Fibroblast of the aortic adventitia (primary cell): ENCODE data around the gene NAGS. TPM values are rescaled to one million over a fixed set of nuclear protein-coding genes. Genes with fewer than 3 reads are reported as not detected.

Source experiments
- DNase-seq: peaks from one replicate; pipeline ENCODE4 v3.0.0-alpha.2; 2010; ENCODE audit warnings: low read depth
- H3K4me3 ChIP-seq: 2 replicates; pipeline ENCODE4 v1.5.1; 2011; ENCODE audit warnings: low read depth, mild to moderate bottlenecking, control low read depth, low read length, moderate library complexity
- total RNA-seq: library from RNA; depleted of rRNA; stranded (reverse); fragments of >200 nt; gene quantifications from 2 replicates; pipeline ENCODE4 v1.2.3, GENCODE V29; 2012; ENCODE audit warnings: low replicate concordance
- TF ChIP-seq, protein P1 (sequence below): IDR thresholded peaks from 2 replicates; pipeline ENCODE4 v1.5.1; 2011; ENCODE audit warnings: mild to moderate bottlenecking, low read length, control low read depth, inconsistent platforms; ENCODE audit not compliant: insufficient read depth

The NAGS gene
- total RNA-seq, 1 donor, result 2.5 TPM

DNA sequence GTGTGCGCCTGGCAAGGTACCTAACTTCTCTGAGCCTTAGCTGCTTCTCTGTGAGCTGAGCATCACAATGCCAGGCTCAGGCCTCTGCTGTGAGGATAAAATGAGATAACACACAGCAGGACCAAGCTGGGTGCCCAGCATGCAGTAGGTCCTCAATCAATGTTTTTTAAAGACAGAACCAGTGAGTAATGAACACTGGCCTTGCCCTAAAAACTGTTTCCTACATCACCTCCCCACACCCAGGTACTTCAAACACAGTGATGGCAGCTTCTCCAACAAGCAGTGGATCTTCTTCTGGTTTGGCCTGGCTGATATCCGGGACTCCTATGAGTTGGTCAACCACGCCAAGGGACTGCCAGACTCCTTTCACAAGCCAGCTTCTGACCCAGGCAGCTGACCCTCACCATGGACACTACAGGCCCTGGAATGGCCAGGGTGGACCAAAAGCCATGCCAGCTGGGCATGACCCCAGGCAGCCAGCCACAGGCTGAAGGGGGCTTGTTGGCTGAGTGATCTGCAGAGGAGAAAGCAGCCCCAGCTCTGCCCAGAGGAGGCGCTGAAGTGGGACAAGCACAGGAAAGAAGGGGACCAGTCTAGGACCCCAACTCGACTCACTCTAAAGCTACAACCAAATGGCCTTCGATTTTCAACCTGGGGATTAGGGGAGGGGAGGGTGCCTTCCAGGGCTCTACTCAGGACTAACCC, 3.9 kb downstream of the NAGS start:
- DNase-seq, result no peak
- no peak overlapping the region for H3K4me3 ChIP-seq
- TF ChIP-seq, protein P1, sequence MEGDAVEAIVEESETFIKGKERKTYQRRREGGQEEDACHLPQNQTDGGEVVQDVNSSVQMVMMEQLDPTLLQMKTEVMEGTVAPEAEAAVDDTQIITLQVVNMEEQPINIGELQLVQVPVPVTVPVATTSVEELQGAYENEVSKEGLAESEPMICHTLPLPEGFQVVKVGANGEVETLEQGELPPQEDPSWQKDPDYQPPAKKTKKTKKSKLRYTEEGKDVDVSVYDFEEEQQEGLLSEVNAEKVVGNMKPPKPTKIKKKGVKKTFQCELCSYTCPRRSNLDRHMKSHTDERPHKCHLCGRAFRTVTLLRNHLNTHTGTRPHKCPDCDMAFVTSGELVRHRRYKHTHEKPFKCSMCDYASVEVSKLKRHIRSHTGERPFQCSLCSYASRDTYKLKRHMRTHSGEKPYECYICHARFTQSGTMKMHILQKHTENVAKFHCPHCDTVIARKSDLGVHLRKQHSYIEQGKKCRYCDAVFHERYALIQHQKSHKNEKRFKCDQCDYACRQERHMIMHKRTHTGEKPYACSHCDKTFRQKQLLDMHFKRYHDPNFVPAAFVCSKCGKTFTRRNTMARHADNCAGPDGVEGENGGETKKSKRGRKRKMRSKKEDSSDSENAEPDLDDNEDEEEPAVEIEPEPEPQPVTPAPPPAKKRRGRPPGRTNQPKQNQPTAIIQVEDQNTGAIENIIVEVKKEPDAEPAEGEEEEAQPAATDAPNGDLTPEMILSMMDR, result no peak

DNA sequence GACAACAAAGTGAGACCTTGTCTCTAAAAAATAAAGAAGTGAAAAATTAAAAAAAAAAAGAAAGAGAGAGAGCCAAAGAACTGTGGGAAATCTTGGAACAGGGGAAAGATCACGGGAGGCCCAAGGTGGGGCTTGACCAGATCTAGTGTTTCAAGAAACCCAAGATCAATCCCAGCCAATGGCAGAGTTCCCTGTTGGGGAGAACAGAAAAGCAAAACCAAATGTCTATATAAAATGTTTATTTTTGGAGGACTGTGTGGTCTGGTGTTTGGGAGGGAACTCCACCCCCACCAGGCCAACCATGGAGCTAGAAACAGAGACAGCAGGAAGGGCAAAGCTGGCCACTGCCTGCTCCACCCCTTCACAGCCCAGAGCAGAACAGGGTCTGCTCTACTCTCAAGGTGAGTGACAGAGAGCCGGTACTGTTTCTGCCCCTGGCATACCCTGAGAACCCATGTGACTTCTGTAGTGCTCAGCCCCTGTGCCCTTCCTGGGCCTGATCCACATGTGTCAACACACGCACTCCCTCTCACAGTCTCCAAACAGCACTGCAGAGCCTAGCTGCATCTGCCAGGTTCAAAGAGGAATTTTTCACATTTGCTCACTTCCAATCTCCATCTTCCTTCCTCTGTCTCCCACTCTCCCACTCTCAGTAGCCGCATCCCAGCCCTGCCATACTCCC, 6.7 kb downstream of the NAGS start:
- TF ChIP-seq, protein P1, result no peak
- DNase-seq, result peak; percentile 37
- H3K4me3 ChIP-seq, result no peak overlapping the region

DNA sequence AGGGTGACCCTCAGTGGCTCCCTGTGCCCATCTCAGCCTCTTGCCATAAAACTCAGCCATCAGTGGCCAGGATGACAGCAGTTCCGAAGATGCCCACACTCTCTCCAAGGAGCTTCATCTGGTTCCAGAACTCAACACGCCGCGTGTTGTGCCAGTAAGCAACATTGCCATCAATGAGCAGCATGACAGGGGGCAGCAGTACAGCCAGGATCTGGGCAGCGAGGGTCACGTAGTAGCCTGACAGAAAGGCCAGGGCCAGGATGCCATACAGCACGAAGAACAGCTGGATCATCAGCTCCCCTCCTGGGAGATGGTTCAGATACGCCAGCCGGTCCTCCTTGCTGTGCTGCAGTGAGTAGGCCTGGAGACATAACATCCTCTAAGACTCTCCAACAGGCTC, 7.5 kb downstream of the NAGS start:
- DNase-seq, result no peak
- H3K4me3 ChIP-seq, result no peak overlapping the region
- TF ChIP-seq, protein P1, result no peak

DNA sequence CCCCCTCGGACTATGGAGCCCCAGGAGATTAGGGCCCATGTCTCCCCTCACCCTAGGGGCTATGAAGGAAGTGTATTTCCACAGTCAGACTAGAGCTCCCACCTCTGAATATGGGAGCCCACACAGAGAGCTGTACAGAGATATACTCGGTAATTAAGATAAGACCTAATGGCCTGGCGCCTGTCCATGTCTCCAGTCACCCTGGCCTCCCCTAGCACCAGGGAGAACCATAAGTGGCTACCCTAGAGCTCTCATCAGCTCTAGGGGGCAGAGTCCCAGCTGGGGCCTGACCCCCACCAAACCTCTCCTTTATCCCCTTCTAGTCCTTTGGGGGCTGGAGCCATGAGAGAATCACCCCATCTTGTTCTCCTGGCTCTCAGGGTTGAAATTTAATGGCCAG, 8.0 kb downstream of the NAGS start:
- no peak overlapping the region for H3K4me3 ChIP-seq
- TF ChIP-seq, protein P1, result no peak
- DNase-seq, result no peak

DNA sequence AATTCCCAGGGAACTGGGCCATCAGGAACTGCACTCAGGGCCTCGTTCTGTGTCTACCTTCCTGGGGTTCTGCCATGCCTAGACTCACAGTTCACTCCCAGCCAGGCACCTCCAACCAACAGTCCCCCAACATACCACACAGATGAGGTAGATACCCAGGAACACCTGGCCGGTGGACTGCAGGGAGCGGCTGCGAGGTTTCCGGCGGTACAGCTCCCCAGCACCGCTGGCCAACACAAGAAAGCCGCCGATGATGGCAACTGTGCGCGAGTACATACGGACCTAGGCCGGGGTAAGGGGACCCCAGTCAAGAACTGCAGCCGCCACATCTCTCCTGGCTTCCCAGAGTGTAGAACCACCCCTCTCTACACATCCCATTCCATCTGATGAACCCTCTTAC, 8.5 kb downstream of the NAGS start:
- DNase-seq, result no peak
- TF ChIP-seq, protein P1, result no peak
- H3K4me3 ChIP-seq, result no peak overlapping the region

DNA sequence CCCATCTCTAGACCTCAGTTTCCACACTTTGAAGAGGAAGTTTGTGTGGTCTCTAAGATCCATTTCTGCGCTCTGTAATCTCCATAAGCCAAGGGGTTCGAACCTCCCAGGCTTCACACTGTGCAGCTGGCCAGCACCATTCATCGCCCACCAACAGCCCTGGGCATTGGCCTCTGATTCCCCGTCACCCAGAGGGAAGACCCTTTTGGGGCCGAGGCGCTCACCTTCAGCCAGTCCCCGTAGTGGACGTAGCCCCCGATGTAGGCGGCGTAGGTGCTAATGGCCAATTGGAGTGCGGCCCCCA, 9.7 kb downstream of the NAGS start:
- DNase-seq, result no peak

More for the DNA sequence above, 9.7 kb downstream of the NAGS start:
- TF ChIP-seq, protein P1, result no peak
- peak overlapping the region; percentile 95 for H3K4me3 ChIP-seq
